GM12891 (cell line): Measurements from ENCODE around the gene ZNF700.
"Not testable (repeated sequence)": the region's sequence is repeated elsewhere in the genome, so short reads cannot be mapped to it uniquely, and the experiment has no call there.

ENCODE experiments used
- DNase-seq: peaks from one replicate; pipeline ENCODE4 v3.0.0; 2011; ENCODE audit warnings: low spot score; ENCODE audit not compliant: insufficient read length
- FAIRE-seq: peaks from 2 replicates; lab custom pipeline; 2011; peaks lifted over from hg19 to GRCh38; lab: Jason Lieb, UNC
- PAX5 ChIP-seq: IDR thresholded peaks from 2 replicates; pipeline ENCODE4 v1.6.1; 2011; ENCODE audit warnings: low read length, moderate library complexity, mild to moderate bottlenecking; ENCODE audit not compliant: insufficient read depth, severe bottlenecking
- POLR2A ChIP-seq: IDR thresholded peaks from 2 replicates; pipeline ENCODE4 v1.6.1; 2011; ENCODE audit warnings: low read depth, low read length, control low read depth
- POLR2AphosphoS5 ChIP-seq: IDR thresholded peaks from 2 replicates; pipeline ENCODE4 v1.6.1; 2011; ENCODE audit warnings: low read depth, low read length, control low read depth
- POU2F2 ChIP-seq: IDR thresholded peaks from 2 replicates; pipeline ENCODE4 v1.6.1; 2011; ENCODE audit warnings: low read depth, mild to moderate bottlenecking, control low read depth, low read length, moderate library complexity
- SPI1 ChIP-seq: IDR thresholded peaks from 2 replicates; pipeline ENCODE4 v1.6.1; 2011; ENCODE audit warnings: low read depth, low read length, control low read depth
- TAF1 ChIP-seq: IDR thresholded peaks from 2 replicates; pipeline ENCODE4 v1.6.1; 2011; ENCODE audit warnings: low read depth, low read length, control low read depth

ZNF700 gene

DNA sequence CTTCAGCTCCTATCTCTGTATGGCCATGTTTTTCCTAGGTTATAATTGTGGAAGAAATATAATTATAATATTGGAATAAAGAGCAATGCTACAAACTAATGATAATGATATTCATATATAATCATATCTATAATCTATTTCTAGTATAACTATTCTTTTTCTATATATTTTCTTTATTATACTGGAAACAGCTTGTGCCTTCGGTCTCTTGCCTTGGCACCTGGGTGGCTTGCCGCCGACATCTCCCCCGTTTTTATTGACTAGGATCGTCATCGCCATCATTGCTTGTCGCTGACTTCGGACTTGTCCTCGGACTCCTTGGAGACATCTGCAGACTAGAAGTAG lies 64.2 kb downstream of the ZNF700 start:
- FAIRE-seq (no peak), DNase-seq (no peak)
- no peak for TF ChIP-seq POLR2AphosphoS5
- no peak for TF ChIP-seq TAF1

DNA sequence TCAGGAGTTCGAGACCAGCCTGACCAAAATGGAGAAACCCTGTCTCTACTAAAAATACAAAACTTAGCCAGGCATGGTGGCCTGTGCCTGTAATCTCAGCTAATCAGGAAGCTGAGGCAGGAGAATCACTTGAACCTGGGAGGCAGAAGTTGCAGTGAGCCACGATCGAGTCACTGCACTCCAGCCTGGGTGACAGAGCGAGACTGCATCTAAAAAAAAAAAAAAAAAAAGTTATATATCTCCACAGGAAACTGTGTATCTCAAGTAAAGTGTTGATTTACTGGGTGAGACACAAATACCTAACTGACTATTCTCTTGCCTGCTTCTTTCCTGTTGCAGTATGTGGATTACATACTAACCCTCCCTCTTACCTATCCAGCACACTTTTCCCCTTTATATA lies 67.0 kb downstream of the ZNF700 start:
- not testable (repeated sequence) for FAIRE-seq, DNase-seq

DNA sequence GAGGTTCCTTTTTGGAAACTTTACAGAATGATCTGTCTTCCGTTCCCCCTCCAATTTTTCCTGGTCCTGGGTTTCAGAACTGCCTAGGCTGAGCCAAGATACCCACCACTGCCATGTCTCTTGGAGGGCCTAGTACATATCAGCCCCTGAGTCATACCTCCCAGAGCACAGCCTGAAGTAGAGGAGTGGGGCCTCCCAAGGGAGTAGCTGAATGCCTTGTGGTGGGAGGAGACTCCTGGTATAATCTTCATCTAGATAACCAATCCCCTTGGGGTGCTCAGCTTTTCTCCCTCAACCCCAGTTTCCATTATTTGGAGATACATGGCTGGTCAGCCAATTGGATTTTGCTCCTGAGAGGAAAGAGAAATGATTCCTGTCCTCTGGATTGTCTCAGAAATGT lies 70.3 kb downstream of the ZNF700 start:
- TF ChIP-seq PAX5 (no peak), TAF1 (no peak), SPI1 (no peak), POU2F2 (no peak), POLR2A (no peak), POLR2AphosphoS5 (no peak)
- DNase-seq (no peak), FAIRE-seq (no peak)
